NT2/D1 (cell line): ENCODE results near the gene RAC2.

Experiments used
- SUZ12 ChIP-seq: IDR thresholded peaks from 2 replicates; pipeline ENCODE4 v1.6.1; 2011; ENCODE audit not compliant: insufficient read length, insufficient read depth; ENCODE audit errors: extremely low read depth
- ZNF274 ChIP-seq: IDR thresholded peaks from 2 replicates; pipeline ENCODE4 v1.6.1; 2011; ENCODE audit warnings: mild to moderate bottlenecking, low read depth, low read length

DNA sequence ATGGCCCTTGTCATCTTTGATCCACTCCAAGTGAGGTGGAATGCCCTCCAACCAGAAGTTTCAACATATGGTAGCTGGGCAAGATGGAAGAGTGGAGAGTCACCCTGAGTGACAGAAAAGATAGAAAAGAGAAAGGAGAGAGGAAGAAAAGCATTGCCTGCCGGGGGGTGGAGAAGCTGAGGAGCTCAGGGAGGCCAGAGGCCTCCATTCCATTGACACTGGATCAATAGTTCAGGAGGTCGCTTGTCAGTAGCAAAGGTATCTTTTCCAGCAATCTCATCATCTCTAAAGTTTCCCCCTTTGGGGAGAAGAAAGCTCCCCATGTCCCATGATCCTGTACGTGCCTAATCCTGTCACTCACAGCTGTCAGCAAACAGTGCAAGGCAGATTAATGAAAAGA lies 49.3 kb downstream of the RAC2 start:
- TF ChIP-seq SUZ12 = no peak
- no peak for TF ChIP-seq ZNF274
